ENCODE data around the gene GPR26. TPM values are rescaled to one million over a fixed set of nuclear protein-coding genes. Genes with fewer than 3 reads are reported as not detected.

Gene GPR26
- total and polyA plus RNA-seq, 12 donors, result not detected

DNA sequence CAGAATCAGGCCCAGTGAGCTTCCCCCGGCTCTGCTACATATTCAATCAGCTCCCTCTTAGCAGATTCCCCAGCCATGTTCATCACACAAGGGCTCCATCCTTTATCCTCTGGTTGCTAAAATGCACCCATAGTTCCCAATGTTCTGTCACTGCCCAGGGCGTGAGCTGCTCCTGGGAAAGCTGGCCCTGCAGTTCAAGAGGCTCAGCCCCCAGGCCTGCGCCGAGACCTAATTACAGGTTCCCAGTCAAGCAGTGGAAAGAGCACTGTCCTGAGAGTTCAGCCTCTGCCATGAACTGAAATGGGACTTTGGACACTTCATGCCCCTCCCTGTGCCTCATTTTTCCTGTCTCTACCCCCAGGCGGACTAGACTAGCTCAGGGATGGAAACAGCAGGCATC is 75.6 kb downstream of the GPR26 start:
- Histone ChIP-seq H3K36me3 (no peaks in the 10 kb centered on the region), H3K27me3 (peaks cover 0 to 5% (median 0%) of the 10 kb centered on the region in 7 donors), H3K4me3 (no peak overlapping the region), H3K4me1 (peaks cover 0 to 8% (median 0%) of the 10 kb centered on the region in 9 donors), H3K27ac (no peak overlapping the region), H3K9me3 (peaks cover 0 to 9% (median 0%) of the 10 kb centered on the region in 11 donors)
- WGBS, 2 donors, result 81 to 88% methylated on average over 5 of the region's 5 CpGs
- DNase-seq (no peak), ATAC-seq (no peak)
- TF ChIP-seq, protein P1, sequence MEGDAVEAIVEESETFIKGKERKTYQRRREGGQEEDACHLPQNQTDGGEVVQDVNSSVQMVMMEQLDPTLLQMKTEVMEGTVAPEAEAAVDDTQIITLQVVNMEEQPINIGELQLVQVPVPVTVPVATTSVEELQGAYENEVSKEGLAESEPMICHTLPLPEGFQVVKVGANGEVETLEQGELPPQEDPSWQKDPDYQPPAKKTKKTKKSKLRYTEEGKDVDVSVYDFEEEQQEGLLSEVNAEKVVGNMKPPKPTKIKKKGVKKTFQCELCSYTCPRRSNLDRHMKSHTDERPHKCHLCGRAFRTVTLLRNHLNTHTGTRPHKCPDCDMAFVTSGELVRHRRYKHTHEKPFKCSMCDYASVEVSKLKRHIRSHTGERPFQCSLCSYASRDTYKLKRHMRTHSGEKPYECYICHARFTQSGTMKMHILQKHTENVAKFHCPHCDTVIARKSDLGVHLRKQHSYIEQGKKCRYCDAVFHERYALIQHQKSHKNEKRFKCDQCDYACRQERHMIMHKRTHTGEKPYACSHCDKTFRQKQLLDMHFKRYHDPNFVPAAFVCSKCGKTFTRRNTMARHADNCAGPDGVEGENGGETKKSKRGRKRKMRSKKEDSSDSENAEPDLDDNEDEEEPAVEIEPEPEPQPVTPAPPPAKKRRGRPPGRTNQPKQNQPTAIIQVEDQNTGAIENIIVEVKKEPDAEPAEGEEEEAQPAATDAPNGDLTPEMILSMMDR (IDR thresholded peaks at IDR 0.05), result no peak
- intact Hi-C loops (cut with DNase I), result no loop called here

DNA sequence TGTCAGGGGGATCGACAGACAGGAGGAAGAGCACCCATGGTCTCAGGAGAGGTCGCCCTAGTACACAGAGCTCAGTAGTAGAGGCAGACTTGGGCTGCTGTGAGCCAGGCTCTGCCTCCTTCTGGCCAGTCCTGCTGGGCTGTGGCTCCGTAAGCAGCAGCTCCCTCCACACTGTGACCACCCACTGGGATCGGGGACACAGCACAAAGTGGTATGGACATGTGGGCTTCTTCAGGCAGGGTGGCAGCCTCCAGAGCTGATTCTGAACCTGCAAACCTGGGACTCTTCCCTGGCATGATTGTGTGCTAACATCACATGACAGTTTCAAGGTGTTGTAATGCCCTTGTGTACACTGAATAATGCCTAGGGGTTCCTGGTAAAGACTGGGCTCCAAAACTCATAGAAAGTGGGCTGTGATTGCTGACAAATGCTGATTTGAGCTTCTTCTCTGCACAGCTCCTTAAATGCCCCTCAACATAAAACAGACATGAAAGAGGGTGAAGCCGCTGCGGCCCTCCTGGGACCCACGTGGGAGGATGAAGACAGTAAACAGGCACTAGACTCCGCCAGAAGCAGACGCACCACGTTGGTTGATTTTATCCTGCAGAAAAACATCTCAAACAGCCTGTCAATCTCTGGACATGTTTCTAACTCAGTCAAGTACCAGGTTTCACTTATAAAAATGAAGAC is 76.7 kb downstream of the GPR26 start:
- WGBS, 2 donors, result 51 to 63% methylated on average over 10 of the region's 10 CpGs
- no peaks in the 10 kb centered on the region for H3K9me3 ChIP-seq
- peaks cover 0 to 8% (median 0%) of the 10 kb centered on the region in 9 donors for H3K4me1 ChIP-seq
- intact Hi-C loops (cut with DNase I), result no loop called here
- H3K36me3 ChIP-seq, result no peaks in the 10 kb centered on the region
- no peak overlapping the region for H3K27ac ChIP-seq
- peaks cover 0 to 5% (median 0%) of the 10 kb centered on the region in 7 donors for H3K27me3 ChIP-seq
- no peak for DNase-seq
- H3K4me3 ChIP-seq, result no peak overlapping the region
- TF ChIP-seq, protein P1 (IDR thresholded peaks at IDR 0.05), result no peak
- no peak for ATAC-seq

DNA sequence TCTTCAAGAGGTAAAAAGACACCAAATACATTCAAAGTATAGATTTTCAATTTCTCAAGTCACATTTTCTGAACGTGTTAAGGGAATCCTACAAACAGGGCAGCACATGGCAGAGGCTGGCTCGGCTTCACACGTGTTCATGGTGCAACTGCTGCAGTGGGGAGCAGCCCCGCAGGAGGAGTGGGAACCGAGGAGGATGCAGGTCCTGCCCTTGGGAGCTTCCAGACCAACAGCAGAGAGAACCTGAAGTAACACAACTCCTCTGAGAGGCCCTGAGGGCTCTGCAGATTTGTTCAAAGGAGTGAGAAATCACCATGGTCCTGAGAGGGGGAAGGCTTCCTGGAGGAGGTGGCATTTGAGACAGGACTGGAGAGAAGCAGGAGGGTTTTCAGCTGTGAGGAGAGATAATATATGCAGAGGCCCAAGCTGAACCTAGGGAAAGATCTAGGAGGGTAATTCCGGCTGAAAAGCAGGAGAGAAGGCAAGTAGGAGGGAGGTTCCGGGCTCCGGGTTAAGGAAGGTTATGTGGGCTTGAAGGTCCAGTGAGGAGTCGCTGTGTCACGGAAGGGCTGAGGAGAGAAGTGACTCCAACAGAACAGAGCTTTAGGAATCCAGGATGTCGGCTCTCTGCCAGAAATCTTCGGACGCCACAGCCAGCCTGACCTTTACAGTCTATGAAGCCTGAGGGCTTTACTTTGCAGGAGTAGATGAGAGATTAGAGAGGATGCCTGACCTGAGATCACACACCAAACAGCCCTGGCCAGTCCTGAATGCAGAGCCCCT is 77.5 kb downstream of the GPR26 start:
- Histone ChIP-seq H3K36me3 (no peaks in the 10 kb centered on the region), H3K4me1 (peaks cover 0 to 8% (median 0%) of the 10 kb centered on the region in 9 donors), H3K4me3 (no peak overlapping the region), H3K27me3 (peaks cover 0 to 5% (median 0%) of the 10 kb centered on the region in 7 donors), H3K27ac (no peak overlapping the region), H3K9me3 (no peaks in the 10 kb centered on the region)
- ATAC-seq (peak in 6 of 8 donors; percentile 43 to 83 (median 70)), DNase-seq (peak in 1 of 2 donors; percentile 26)
- intact Hi-C loops (cut with DNase I), result no loop called here
- TF ChIP-seq, protein P1 (IDR thresholded peaks at IDR 0.05), result no peak
- WGBS, 2 donors, result 50 to 53% methylated on average over 13 of the region's 13 CpGs

GRCh38 chr10:123744224-123744536 is 78.0 kb downstream of the GPR26 start:
- intact Hi-C loops (cut with DNase I), result no loop called here
- WGBS, 2 donors, result 65 to 67% methylated on average over 6 of the region's 6 CpGs
- Histone ChIP-seq H3K9me3 (no peaks in the 10 kb centered on the region), H3K27ac (no peak overlapping the region), H3K36me3 (no peaks in the 10 kb centered on the region), H3K4me1 (peaks cover 0 to 8% (median 0%) of the 10 kb centered on the region in 9 donors), H3K27me3 (peaks cover 0 to 5% (median 0%) of the 10 kb centered on the region in 7 donors), H3K4me3 (no peak overlapping the region)
- DNase-seq, result no peak
- TF ChIP-seq, protein P1 (IDR thresholded peaks at IDR 0.05), result no peak
- ATAC-seq, result peak in 1 of 8 donors; percentile 14

Other genes starting within 250 kb of the GPR26 start
- gene CPXM2, start 225.5 kb downstream of the GPR26 start, total RNA-seq, result 1 to 10 TPM; 3.0 to 9.8 (median 4.4) TPM
- gene CPXM2, start 225.5 kb downstream of the GPR26 start, polyA plus RNA-seq, result 1 to 10 TPM; 2.0 to 2.7 TPM

Data from heart right ventricle (tissue), 16 donors.